ENCODE data around the gene ROBO1.

The ROBO1 gene

DNA sequence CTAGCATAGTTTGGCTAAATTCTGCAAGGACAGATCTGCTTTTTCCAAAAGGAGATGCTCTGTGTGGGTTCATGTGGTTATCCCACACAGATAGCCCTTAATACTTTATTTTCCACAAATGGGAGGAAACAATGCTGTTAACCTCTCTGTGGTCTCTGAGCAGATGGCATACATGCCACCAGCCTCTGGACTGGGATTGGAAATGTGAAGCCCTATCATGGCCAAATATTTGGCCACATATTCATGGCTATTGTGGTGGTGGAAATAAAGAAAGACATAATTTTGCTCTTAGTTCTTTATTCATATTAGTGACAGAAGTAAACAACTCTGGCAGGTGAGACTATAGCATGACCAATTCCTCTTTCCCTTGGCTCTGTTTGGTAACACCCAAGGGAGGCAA is 726.2 kb downstream of the ROBO1 start:
- no peak for DNase-seq

DNA sequence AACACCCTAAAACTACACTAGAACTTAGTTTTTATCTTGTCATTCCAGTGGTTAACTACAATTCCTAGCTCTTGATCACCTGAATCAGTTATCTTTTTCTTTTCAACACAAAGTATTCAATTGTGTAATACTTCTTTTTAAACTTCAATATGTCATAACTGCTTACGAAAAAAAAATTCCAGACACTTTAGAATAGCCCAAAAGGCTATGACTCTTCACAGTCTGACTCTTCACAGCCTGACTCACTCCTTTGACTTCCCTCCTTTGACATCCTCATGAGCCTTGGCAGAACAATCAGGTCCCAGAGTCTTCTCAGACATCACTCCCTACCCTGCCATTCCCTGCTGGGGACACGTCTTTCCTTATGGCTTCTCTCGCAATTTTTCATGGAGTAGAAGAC is 727.1 kb downstream of the ROBO1 start:
- DNase-seq, result no peak

DNA sequence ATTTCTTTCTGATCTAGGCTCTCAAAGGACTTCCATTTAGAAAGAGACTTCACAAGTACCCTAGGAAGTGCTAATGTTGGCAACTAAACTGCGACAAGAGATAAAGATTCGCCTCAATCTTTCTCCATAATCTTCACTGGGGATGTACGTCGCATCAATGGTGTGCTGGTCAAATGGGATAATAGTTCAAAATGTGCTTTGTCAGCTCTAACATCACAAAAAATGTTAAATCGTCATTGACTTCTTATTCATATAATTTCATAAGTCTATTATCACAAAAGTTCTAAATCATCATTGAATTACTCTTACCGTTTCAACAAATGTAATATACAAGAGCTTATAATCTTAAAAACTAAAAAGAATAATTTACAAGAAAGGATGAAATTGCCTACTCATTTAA is 727.7 kb downstream of the ROBO1 start:
- no peak for DNase-seq

DNA sequence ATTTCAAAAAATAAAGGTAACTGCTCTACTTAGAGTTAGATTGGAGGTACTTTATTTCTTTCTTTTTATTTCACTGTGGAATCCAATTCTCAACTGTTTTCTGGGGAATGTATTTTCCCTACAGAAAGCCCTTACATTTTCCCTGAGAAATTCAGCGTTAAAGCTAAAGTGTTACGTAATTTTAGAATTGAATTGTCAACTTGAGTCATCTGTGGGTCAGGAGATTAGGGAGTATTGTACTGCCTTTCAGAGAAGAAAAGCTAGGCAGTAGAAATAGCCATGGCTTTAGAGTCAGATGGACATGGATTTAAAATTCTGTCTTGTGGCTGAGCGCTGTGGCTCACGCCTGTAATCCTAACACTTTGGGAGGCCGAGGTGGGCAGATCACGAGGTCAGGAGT is 728.6 kb downstream of the ROBO1 start:
- DNase-seq, result no peak

DNA sequence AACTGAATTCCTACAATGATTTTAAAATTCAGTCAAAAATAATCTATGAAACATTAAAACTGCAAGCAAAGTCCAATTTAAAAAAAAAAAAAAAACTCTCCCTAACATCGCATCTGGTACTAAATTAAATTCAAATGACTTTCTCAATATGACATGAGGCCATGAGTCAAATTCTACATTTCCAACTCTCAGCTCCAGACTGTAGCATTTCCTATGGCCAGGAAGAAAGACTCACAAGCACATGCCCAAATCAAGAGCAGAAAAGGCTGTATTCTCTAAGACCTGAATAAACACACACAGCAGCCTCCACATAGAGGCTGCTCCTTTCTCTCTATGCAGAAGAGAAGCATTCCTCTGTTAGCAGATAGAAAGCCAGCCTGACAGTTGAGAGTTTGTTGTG is 729.2 kb downstream of the ROBO1 start:
- DNase-seq, result no peak

DNA sequence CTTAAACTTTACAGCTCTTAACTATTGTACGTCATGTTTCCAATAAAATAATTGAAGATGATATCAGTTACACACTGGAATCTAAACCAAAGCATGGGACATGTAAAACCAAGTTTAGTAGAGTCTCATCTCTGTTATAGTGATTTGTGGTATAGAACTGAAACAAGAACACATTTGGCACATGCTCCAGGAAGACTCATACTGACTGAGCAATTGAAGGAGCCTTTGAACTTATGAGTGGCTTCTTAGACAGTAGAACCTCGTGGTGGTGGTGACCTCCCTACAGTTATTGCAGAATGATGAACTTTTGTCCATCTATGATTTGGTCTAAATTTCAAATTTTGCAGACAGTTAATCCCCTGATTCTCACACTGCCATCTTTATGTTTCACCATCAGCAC is 729.7 kb downstream of the ROBO1 start:
- DNase-seq, result no peak

DNA sequence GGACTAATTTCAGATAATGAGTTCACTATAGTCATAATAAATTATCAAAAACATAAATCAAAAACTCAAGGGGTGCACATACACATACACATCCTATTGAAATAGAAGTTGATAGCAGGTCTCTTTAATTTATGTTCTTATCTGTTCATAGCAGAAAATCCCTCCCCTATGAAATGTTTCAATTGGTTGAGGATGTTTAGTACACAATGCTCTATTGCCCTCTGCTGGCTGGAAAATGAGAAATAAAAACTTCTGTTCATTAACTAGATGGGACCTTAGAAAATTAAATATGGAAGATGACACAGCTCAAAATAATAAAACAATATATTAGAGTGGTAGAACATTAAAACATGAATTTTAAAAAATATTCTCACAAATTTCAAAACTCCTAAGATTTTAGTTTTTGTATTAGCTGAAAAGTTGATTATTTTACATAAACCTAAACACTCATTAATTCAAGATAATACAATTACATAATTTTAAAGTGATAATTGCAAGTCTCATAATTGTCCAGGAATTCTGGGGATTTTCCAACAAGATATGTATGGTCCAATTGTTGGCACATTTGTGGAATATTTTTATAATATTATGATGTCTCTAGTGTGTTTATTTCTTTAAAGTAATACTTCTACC is 735.0 kb downstream of the ROBO1 start:
- DNase-seq, result peak; percentile 85

DNA sequence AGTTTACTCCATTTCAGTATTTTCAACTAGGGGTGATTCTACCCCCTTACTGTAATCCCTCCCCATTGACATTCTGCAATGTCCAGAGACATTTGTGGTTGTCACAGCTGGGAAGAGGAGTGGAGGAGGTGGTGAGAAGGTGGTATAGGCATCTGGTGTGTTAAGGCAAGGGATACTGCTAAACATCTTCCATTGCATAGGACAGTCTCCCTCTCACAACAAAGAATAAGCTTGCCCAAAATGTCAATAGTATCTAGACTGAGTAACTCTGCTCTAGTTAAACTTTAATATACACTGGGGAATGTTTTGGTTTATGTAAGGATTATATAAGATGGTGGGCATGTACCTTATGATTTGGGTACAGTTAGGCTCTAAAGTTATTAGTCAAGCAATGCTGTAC is 737.6 kb downstream of the ROBO1 start:
- no peak for DNase-seq

DNA sequence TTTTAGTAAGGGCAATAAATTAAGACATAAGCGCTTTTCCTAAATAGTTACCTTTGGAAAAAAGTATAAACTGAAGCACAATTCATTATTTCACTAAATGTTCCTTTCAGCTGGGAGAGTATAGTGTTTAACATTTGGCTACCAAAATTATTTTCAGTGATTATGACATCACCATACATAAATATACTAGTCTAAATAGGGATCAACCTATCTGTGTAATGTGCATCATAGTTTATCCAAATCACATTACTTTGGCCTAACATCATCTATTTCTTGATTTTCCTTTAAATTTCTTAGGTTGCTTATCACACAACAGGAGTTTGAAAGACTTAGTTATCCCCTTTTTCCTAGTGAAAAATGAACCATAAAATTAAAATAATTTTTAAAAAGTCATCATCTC is 738.9 kb downstream of the ROBO1 start:
- DNase-seq, result no peak

DNA sequence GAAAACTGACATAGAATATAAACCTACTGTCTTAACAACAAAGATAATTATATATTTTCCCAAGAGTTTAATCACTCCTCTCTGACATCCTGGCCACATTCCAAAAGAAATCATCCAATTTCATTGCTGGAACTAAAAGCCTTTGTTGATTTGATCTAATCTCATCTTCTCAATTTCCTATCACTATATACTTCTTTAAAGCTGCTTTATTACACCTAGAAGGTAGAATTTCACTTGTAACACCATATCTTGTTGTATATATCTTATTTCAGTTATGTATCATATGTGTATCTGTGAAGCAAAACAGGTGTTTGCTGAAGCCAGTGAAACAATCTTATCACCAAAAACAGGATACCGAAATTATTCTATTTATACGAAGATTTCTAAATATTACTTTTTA is 740.2 kb downstream of the ROBO1 start:
- no peak for DNase-seq

DNA sequence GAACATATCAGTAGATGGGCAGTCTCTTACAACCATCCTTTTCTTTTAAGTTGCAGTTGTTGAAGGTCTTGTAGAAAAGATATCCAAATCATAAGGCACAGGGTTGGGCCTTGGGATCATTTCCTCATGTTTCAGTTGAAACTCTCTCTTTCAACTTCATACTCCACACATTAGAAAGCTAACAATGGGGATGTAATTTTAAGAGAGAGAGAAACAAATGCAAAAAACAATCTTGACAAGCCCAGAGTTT is 747.9 kb downstream of the ROBO1 start:
- DNase-seq, result no peak

DNA sequence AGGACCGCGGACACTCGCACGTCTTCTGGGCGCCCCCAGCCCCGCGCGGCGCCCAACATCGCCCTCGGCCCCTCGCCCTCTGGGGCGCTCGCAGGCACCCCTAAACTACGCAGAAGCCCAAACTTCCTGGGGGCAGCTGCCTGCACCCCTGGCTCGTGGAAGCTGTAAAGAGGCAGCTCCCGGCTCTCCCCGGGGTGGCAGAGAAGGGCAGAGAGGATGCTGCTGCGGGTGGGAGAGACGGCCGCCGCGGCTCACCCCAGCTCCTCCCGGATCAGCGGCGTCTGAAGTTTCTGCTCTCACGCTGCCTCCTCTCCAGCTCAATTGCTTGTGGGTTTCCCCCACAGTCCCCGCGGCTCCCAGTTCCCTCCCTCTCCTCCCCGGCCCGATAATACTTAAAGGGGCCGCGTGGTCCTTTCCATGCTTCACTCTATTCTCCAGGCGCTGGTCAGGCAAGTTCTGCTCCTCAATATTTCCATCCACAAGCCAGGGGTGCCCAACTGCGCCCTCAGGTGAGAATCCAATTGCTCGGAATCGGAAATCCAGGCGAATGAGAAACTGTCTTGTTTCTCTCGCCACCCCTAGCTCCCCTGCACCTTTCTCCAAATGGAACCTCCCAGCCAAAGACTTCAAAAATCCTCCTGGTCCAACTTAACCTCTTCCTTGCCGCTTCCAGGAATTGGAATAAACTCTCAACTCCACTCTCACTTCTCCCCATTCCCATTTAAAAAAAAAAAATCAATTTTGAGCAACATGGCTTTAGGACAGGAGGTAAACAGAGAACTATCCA is 748.5 kb downstream of the ROBO1 start:
- DNase-seq, result peak; percentile 89

DNA sequence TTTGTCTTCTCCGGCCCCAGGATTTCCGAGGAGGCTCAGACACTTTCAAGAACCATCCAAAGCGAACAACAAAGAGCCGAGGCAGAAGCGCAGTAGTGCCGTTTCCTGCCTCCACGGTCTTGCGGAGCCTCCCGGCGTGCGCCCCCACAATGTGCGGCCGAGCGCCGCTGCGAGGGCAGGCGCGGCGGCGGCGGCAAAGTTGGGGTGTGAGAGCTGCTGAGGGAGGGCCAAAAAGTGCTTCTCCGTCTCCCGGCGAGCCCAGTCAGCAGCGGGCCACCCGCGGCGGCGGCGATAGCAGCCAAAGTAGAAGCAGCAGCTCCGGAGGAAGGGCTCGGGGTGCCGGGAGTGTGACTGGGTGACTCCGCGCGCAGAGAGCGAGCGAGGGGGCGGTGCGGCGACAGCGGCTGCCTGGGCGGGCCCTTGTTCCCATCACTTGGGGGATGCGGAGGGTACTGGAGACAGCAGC is 749.1 kb downstream of the ROBO1 start:
- DNase-seq, result peak; percentile 64

DNA sequence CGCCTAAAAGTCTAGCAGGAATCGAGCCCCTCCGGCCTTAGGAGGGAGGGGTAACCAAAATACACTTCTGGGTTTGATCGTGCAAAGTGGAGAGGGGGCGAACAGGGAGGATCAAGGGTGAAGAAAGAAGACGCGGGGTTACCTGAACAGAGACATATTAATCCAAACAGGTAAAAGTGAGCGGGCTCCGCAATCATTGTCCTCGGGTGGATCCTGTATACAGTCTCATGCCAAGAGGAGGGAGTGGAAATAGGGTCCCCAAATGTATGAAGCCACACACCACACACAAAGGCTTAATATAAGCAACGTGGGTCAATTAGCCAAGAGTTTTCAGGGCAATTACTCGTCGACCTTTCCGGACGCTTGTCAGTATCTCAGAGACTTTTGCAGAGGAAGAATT is 749.5 kb downstream of the ROBO1 start:
- DNase-seq, result no peak

DNA sequence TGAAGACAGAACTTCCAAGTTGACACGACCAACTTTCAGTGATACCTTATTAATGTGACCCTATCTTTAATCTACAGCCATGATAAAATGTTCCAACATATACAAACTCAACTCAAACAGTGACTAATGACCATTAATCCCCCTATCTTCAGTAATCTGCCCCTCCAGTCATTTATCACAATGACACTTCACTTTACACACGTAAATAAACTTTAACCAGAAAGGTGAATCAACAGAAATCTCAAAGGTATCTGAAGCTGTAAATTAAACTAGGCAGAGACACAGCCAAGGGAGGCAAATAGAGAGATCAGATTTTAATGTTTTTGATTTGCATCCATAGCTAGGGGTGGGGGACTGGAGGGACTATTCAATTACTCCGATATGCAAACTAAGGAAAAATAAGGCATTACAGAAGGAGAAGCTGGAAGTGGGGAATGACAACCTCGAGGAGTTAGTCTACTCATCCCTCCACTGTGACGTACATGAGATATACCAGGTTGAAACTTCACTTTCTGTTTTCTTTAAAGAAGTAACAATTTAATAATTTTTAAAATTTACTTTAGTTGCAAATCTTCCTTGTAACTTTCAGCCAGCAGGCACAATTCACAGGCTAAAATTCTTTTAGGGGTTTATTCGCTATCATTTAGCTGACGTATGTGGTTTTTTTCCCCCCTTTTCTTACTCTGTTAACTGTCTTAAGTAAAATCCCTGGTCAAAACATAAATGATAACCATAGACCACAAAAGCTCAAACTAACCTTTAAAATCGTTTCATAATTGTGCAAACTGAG is 751.0 kb downstream of the ROBO1 start:
- peak; percentile 57 for DNase-seq

DNA sequence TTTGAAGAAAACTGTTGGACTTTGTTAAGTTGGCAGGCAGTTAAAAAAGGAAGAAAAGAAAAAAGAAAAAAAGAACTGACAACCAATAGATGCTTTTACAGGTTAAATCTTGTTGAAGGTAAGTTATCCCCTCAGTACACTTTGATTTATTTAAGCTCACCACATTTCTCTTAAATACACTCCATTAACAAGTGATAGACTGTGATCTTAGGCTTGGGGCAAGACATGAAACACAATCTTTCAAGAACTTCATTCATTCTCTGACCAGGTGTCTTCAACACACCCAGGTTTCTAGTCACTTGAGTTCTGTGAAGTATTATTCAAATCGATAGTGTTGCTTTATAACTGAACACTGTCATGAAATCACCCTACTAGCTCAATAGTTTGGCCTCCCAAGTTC is 751.9 kb downstream of the ROBO1 start:
- DNase-seq, result no peak

DNA sequence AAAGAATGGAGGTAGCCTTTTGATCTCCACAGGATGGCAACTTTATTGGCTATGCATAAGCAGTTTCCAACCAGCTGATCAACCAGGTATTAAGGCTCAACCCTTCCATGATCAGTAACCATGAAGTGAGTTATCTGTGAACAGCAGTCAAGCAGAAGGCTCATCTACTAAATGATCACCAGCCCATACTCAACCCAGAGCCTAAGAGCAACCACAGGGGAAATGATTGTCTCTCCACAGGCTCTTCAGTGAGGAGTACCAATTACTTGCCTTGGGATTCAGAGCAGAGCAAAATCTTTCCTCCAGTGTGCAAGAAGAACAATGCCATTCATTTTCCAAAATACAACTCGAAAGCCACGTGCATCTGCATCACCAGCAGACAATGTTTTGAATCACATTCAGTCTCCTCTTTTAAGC is 754.8 kb downstream of the ROBO1 start:
- DNase-seq, result no peak

DNA sequence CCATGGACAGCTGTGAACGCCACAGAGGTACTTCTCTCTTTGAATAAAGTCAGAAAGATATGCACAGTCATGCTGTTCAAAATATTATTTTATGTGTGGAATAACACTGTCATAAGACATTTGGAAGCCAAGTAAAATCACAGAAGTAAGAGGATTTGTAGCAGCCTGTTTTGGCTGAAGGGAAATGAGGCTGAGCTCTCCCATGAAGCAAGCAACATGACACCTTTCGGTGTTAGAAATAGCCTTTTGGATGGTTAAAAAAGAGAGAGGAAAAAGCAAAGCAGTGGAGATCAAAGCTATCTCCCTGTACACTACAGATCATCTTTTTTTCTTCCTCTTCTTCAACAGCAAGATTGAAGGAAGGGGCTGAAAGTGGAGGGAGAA is 755.3 kb downstream of the ROBO1 start:
- DNase-seq, result no peak

DNA sequence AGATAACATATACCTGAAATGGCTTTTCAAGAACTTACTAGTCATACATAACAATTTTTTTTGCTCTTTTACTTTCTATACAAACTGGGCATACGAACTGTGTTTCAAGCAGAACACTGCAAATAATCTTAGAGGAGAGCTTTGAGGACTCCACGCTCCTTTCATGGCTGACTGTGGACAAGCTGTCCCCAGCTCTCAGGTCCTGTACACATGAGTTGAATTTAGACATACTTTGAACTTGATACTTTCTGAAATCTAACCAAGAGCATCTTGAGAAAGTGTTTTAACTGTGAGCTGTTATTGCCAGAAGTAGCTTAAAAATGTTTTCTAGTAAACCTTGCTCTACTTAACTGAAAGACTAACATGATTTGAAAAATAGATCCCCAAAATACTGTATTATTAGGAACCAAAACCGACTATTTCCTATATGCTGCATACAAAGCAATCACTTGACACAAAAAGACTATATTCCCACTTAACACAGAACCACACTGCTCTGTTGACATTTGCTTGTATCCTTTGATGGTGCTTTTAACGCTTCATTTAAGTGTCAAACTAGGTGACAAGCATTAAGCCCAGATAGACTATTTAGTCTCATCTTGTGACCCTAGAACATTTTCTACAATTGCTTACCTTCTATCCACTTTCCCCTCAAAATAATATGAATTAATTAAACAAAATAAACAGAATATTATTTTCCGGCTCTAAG is 755.8 kb downstream of the ROBO1 start:
- no peak for DNase-seq

DNA sequence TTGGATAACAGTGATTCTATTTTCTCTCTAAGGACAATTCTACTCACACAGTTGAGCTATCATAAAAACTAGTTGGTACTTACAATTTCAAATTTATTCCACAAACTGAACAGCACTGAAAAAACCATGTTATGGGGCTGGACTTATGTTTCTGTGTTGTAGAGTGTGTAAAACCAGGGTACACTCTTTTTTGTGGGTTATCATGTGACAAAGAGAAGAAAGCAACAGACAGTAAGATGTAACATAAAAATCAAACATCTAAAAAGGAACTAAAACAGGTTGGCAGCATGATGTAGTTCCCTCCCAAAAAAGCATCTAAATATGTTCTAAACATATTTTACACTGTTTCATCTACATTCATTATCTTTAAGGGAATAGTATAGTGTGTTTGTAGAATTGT is 757.9 kb downstream of the ROBO1 start:
- no peak for DNase-seq

DNA sequence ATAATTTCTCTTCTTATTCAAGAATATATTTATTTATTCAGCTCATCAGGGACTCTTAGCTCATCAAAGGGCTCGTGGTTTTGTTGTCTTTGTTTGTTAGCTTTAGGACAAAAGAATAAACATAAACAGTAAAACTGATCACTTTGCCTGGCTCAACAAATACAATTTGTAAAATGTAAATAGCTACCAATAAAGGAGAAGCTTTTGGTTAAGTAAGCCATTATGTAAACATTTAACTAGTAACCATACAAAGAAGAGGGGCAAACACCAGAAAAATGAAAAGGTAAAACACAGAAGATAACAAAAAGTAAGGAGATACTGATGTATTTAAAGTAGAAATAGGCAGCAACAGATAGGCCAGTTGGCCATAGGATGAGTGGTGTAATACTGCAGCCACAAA is 761.7 kb downstream of the ROBO1 start:
- DNase-seq, result no peak

DNA sequence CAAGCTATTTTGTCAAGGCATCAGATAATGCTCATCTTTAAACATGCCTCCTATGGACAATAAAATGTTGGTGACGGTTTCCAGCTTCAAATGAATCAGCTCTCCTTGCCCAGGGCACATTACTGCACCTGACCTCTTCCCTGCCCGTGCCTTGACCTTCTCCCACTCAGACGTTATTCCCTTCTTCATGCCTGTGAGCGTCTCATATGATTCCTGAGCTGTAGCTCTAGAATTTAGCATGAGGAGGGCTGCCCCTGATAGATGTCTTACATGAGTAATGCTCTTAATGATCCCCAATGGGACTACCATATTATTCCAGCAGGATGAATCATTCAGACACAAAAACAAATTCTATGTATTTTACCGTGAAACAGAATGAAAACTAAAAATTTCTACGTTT is 762.7 kb downstream of the ROBO1 start:
- DNase-seq, result no peak

DNA sequence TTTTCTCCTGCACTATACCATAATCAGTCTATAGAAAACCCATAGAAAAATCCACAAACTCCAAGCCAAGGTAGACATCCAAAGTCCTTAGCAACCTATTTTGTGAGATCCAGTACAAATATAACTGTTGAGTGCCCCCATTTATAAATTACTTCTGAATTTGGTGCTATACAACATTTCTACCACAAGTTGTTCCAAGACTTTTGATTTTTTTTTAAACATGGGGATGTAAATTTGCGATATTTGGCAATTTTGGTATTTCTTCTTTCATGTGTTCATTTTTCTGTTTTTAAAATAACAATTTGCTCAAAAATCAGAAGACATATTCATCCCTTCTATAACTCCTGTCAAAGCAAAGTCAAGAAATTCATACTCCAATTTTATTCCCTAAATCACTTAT is 763.8 kb downstream of the ROBO1 start:
- DNase-seq, result no peak
